CD4-positive, alpha-beta memory T cell (primary cell): ENCODE measurements around the gene TTC17. TPM values are rescaled to one million over a fixed set of nuclear protein-coding genes. Genes with fewer than 3 reads are reported as not detected.
"Not testable (repeated sequence)": the region's sequence is repeated elsewhere in the genome, so short reads cannot be mapped to it uniquely, and the experiment has no call there.

Experiments
- CTCF ChIA-PET: fragments of 350-600 bp; sonication (Branson Sonifier 250); formaldehyde crosslinking; loops from one replicate; lab custom pipeline; 2021; ENCODE audit warnings: inconsistent platforms; ENCODE audit not compliant: partially characterized antibody; lab: Charles Lee
- POLR2A ChIA-PET: fragments of 350-600 bp; sonication (Branson Sonifier 250); formaldehyde crosslinking; loops from one replicate; lab custom pipeline; 2021; ENCODE audit not compliant: partially characterized antibody; lab: Charles Lee
- DNase-seq, 5 donors: peaks; one replicate each; pipeline versions ENCODE4 v3.0.0 to v3.0.0-alpha.2; 2020 to 2022; ENCODE audit warnings: mixed read lengths in 1 of 5
- H3K27ac ChIP-seq: one replicate; pipeline ENCODE4 v1.7.0; 2013; ENCODE audit warnings: low read depth, low read length
- H3K27me3 ChIP-seq: 2 replicates; pipeline ENCODE4 v1.7.0; 2013; ENCODE audit warnings: mild to moderate bottlenecking, low read length, moderate library complexity; ENCODE audit not compliant: insufficient read depth
- H3K36me3 ChIP-seq: 2 replicates; pipeline ENCODE4 v1.7.0; 2013; ENCODE audit warnings: mild to moderate bottlenecking, low read length, moderate library complexity; ENCODE audit not compliant: insufficient read depth
- H3K4me1 ChIP-seq: 2 replicates; pipeline ENCODE4 v1.7.0; 2013; ENCODE audit warnings: mild to moderate bottlenecking, low read length, moderate library complexity; ENCODE audit not compliant: insufficient read depth
- H3K4me3 ChIP-seq, 2 donors: one replicate each; pipeline ENCODE4 v1.7.0; 2013; ENCODE audit warnings: low read length in 2 of 2, mild to moderate bottlenecking in 1 of 2
- H3K9me3 ChIP-seq, 2 donors: one replicate each; pipeline ENCODE4 v1.7.0; 2013; ENCODE audit warnings: low read length in 2 of 2, control low read depth in 1 of 2; ENCODE audit not compliant: control insufficient read depth in 1 of 2
- H3K27ac Mint-ChIP-seq, 7 donors: one replicate each; pipeline ENCODE4 v1.8.0; 2020 to 2021; ENCODE audit warnings: mixed read lengths in 7 of 7, mild to moderate bottlenecking in 6 of 7, inconsistent platforms in 3 of 7, moderate library complexity in 3 of 7
- H3K27me3 Mint-ChIP-seq, 2 donors: one replicate each; pipeline ENCODE4 v1.8.0; 2020 to 2021; ENCODE audit warnings: mixed read lengths in 2 of 2
- H3K36me3 Mint-ChIP-seq, 2 donors: one replicate each; pipeline ENCODE4 v1.8.0; 2020 to 2021; ENCODE audit warnings: mixed read lengths in 2 of 2, inconsistent platforms in 1 of 2, mild to moderate bottlenecking in 1 of 2
- H3K4me1 Mint-ChIP-seq, 4 donors: one replicate each; pipeline ENCODE4 v1.8.0; 2020 to 2021; ENCODE audit warnings: mixed read lengths in 4 of 4, mild to moderate bottlenecking in 1 of 4
- H3K4me3 Mint-ChIP-seq, 8 donors: one replicate each; pipeline ENCODE4 v1.8.0; 2020 to 2021; ENCODE audit warnings: mixed read lengths in 8 of 8, mild to moderate bottlenecking in 7 of 8, moderate library complexity in 6 of 8, inconsistent platforms in 3 of 8
- H3K9me3 Mint-ChIP-seq, 8 donors: one replicate each; pipeline ENCODE4 v1.8.0; 2020 to 2021; ENCODE audit warnings: mixed read lengths in 8 of 8, mild to moderate bottlenecking in 5 of 8, inconsistent platforms in 3 of 8, moderate library complexity in 1 of 8
- intact Hi-C: fragments of 100-400 bp; cut with micrococcal nuclease; formaldehyde crosslinking; loops from one replicate; pipeline ENCODE4 v1.15.1; 2023
- polyA plus RNA-seq, 2 donors: library from polyadenylated mRNA; unstranded; fragments of 300-500 nt; fragmentation: Illumina TruSeq; gene quantifications; one replicate each; pipeline ENCODE4 v1.2.3, GENCODE V29; 2021
- total RNA-seq, 2 experiments: library from RNA; stranded (reverse); gene quantifications; one replicate each; pipeline ENCODE4 v1.2.3, GENCODE V29; 2021

Gene TTC17
- total and polyA plus RNA-seq, 4 experiments from 2014 or later = 50.7 to 112 (median 82.0) TPM

DNA sequence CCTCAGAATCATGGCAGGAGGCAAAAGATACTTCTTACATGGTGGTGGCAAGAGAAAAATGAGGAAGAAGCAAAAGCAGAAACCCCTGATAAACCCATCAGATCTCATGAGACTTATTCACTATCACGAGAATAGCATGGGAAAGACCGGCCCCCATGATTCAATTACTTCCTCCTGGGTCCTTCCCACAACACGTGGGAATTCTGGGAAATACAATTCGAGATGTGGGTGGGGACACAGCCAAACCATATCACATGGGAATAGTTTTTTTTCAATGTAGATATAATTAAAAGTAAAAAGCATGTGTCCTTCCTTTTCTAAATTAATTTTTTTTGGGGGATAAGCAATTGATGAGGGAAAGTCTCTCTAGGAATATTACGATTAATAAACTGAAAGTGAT, 118.8 kb downstream of the TTC17 start:
- H3K27ac Mint-ChIP-seq, H3K27me3 ChIP-seq, H3K4me1 ChIP-seq, H3K4me3 ChIP-seq, H3K36me3 ChIP-seq, POLR2A ChIA-PET, H3K4me3 Mint-ChIP-seq, CTCF ChIA-PET, H3K27ac ChIP-seq, H3K27me3 Mint-ChIP-seq, intact Hi-C loops, DNase-seq, H3K4me1 Mint-ChIP-seq: not testable (repeated sequence)
- peaks cover 24 to 41% of the 10 kb centered on the region in 2 donors for H3K36me3 Mint-ChIP-seq
- H3K9me3 ChIP-seq = peaks cover 0 to 20% of the 10 kb centered on the region in 2 donors
- H3K9me3 Mint-ChIP-seq = peaks cover 3 to 74% (median 55%) of the 10 kb centered on the region in 8 donors

DNA sequence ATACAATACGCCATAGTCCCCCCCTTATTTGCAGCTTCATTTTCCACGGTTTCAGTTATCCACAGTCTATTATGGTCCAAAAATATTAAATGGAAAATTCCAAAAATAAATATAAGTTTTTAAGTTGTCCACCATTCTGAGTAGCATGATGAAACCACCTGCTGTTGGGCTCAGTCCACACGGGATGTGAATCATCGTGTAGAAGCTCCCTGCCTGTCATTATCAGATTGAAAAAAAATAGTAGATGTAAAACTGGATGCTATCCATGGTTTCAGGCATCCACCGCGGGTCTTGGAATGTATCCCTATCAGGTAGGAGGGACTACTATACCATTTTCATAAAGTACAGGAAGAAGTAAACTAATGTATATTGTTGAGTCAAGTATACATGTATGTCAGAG, 127.4 kb downstream of the TTC17 start:
- Histone ChIP-seq H3K4me3 (no peak overlapping the region), H3K27me3 (no peaks in the 10 kb centered on the region), H3K9me3 (peaks cover 0 to under 1% of the 10 kb centered on the region in 2 donors), H3K4me1 (no peaks in the 10 kb centered on the region), H3K27ac (no peak overlapping the region), H3K36me3 (peaks cover 6% of the 10 kb centered on the region)
- intact Hi-C loops = no loop called here
- no peak overlapping the region for H3K4me3 Mint-ChIP-seq
- no peaks in the 10 kb centered on the region for H3K27me3 Mint-ChIP-seq
- ChIA-PET CTCF (no interaction called here), POLR2A (no interaction called here)
- no peaks in the 10 kb centered on the region for H3K4me1 Mint-ChIP-seq
- peaks cover 32 to 34% of the 10 kb centered on the region in 2 donors for H3K36me3 Mint-ChIP-seq
- DNase-seq = no peak
- peak overlapping the region in 1 of 7 donors; percentile 2 for H3K27ac Mint-ChIP-seq
- H3K9me3 Mint-ChIP-seq = peaks cover 2 to 11% (median 8%) of the 10 kb centered on the region in 8 donors

DNA sequence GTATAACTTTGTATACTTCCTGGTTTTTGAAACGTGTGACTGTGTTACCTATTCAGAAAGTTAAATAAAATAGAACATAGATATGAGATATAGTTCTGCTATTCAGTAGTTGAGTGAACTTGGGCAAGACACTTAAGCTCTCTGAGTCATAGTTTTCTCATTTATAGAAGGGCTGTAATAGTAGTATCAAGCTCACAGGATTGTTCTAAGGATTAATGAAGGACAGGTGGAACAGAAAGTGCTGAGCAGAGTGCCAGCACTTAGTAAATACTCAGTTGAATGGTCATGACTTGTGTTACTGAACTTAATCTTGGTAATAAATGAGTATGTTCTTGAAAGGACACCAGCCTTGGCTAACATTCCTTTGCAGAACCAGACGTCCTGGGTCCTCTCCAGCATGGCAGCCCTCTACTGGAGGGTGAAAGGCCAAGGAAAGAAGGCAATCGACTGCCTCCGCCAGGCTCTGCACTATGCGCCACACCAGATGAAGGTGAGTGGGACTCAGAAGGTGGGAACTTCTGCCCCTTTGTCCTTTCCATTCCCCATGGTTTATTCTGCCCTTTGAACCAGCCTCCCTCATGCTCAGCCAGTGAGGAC, 131.2 kb downstream of the TTC17 start:
- H3K9me3 ChIP-seq = no peaks in the 10 kb centered on the region
- Mint-ChIP-seq H3K4me3 (no peak overlapping the region), H3K27me3 (no peaks in the 10 kb centered on the region), H3K9me3 (no peaks in the 10 kb centered on the region), H3K36me3 (peaks cover 56 to 63% of the 10 kb centered on the region in 2 donors), H3K27ac (no peak overlapping the region), H3K4me1 (no peaks in the 10 kb centered on the region)
- H3K36me3 ChIP-seq = peaks cover 21% of the 10 kb centered on the region
- H3K27me3 ChIP-seq = no peaks in the 10 kb centered on the region
- no peaks in the 10 kb centered on the region for H3K4me1 ChIP-seq
- CTCF ChIA-PET = no interaction called here
- H3K4me3 ChIP-seq = no peak overlapping the region
- no peak overlapping the region for H3K27ac ChIP-seq
- no peak for DNase-seq
- intact Hi-C loops = no loop called here
- POLR2A ChIA-PET = no interaction called here

DNA sequence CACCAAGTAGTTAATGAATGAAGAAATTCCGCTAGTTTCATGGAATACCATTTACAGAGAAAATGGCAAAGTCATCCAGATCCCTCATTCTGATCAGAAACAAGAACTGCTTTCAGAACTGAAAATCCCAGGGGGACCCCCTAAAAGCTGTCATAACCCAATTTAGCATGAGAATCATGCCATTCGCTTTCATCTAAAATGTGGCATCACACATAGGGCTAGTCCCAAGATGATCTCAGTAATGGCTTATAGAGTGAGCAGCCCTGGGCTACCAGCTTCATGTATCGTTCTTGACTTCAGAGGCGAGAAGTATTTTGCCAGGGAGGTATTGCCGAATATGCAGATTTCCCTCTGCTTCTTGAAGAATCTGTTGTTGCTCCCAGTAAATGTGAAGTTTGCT, 134.0 kb downstream of the TTC17 start:
- no peaks in the 10 kb centered on the region for H3K4me1 ChIP-seq
- H3K4me1 Mint-ChIP-seq = no peaks in the 10 kb centered on the region
- DNase-seq = no peak
- H3K4me3 Mint-ChIP-seq = no peak overlapping the region
- no peak overlapping the region for H3K4me3 ChIP-seq
- ChIA-PET POLR2A (no interaction called here), CTCF (no interaction called here)
- no peak overlapping the region for H3K27ac ChIP-seq
- no peaks in the 10 kb centered on the region for H3K9me3 ChIP-seq
- H3K36me3 ChIP-seq = peaks cover 21% of the 10 kb centered on the region
- intact Hi-C loops = no loop called here
- no peaks in the 10 kb centered on the region for H3K27me3 ChIP-seq
- no peaks in the 10 kb centered on the region for H3K9me3 Mint-ChIP-seq
- H3K27me3 Mint-ChIP-seq = no peaks in the 10 kb centered on the region
- H3K36me3 Mint-ChIP-seq = peaks cover 60 to 61% of the 10 kb centered on the region in 2 donors
- H3K27ac Mint-ChIP-seq = no peak overlapping the region

DNA sequence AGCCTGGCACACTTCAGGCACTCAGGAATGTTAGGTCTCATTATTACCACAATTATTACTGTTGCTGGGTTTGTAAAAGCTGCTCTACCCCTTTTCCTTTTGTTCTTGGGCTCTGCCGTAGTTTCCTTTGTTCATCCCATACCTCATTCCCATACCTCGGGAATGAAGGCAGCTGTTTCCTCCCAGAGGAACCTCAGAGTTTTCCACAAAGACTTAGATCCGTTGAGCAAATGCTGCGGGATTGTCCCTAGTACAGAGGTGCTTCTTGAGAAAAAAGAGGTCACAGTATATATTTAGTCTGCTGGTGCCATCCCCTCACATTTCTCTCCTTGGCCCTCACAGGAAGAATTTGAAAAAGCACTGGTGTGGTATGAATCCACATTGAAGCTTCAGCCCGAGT, 134.7 kb downstream of the TTC17 start:
- intact Hi-C loops = no loop called here
- Mint-ChIP-seq H3K4me3 (no peak overlapping the region), H3K9me3 (no peaks in the 10 kb centered on the region), H3K36me3 (peaks cover 56 to 57% of the 10 kb centered on the region in 2 donors), H3K4me1 (no peaks in the 10 kb centered on the region), H3K27me3 (no peaks in the 10 kb centered on the region), H3K27ac (peak overlapping the region in 1 of 7 donors; percentile 11)
- Histone ChIP-seq H3K27me3 (no peaks in the 10 kb centered on the region), H3K4me1 (no peaks in the 10 kb centered on the region), H3K4me3 (no peak overlapping the region), H3K36me3 (peaks cover 21% of the 10 kb centered on the region), H3K9me3 (no peaks in the 10 kb centered on the region), H3K27ac (no peak overlapping the region)
- no peak for DNase-seq
- ChIA-PET POLR2A (no interaction called here), CTCF (no interaction called here)

DNA sequence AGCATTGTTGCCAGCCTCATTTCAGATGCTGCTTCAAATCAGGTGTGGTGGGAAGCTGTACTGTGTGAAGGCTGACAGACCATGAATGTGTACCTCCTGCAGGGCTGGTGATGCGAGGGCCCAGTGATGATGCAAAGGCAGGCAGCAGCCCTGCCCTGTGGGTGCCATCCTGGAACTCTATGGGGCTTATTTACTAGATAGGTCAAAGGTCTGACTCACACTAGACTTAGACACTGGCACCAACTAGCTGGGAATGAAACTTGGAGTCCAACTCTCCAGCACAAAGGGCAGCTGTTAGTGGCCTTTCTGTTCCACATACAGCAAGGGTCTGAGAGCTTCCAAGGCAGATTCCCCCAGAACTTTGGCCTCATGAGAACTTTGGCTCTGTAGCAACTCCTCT, 138.4 kb downstream of the TTC17 start:
- peaks cover 29 to 35% of the 10 kb centered on the region in 2 donors for H3K36me3 Mint-ChIP-seq
- no peak overlapping the region for H3K27ac ChIP-seq
- peaks cover 4% of the 10 kb centered on the region in 2 donors for H3K27me3 Mint-ChIP-seq
- ChIA-PET CTCF (no interaction called here), POLR2A (no interaction called here)
- H3K4me1 ChIP-seq = no peaks in the 10 kb centered on the region
- no peaks in the 10 kb centered on the region for H3K4me1 Mint-ChIP-seq
- H3K9me3 Mint-ChIP-seq = peaks cover 0 to 2% (median 0%) of the 10 kb centered on the region in 8 donors
- no peak overlapping the region for H3K4me3 ChIP-seq
- peaks cover 7% of the 10 kb centered on the region for H3K36me3 ChIP-seq
- DNase-seq = no peak
- H3K4me3 Mint-ChIP-seq = no peak overlapping the region
- intact Hi-C loops = no loop called here
- no peaks in the 10 kb centered on the region for H3K9me3 ChIP-seq
- H3K27ac Mint-ChIP-seq = no peak overlapping the region
- H3K27me3 ChIP-seq = no peaks in the 10 kb centered on the region

DNA sequence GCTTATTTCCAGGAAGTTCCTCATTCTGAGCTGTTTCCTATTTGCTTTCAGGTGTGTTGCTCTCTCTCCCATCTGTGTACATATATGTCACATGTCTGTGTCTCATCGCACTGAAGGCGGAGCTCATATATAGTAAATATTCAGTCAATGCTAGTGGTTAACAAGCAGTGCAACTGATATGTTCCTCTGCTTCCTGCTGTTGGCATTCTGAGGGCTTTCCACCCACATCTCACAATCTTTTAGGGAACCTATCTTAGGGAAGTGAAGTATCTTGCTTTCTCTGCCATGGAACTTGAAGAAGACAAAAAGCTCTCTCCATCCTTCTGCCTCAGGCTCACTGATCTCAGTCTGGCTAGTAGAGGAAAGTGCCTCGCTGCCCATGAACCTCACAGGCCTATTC, 139.8 kb downstream of the TTC17 start:
- H3K36me3 ChIP-seq = peaks cover under 1% of the 10 kb centered on the region
- no peak for DNase-seq
- Mint-ChIP-seq H3K9me3 (peaks cover 0 to 2% (median 0%) of the 10 kb centered on the region in 8 donors), H3K27ac (no peak overlapping the region), H3K4me3 (no peak overlapping the region), H3K36me3 (peaks cover 15 to 20% of the 10 kb centered on the region in 2 donors), H3K27me3 (peaks cover 4 to 7% of the 10 kb centered on the region in 2 donors), H3K4me1 (no peaks in the 10 kb centered on the region)
- no peaks in the 10 kb centered on the region for H3K9me3 ChIP-seq
- H3K4me3 ChIP-seq = no peak overlapping the region
- no peaks in the 10 kb centered on the region for H3K27me3 ChIP-seq
- POLR2A ChIA-PET = no interaction called here
- H3K4me1 ChIP-seq = no peaks in the 10 kb centered on the region
- intact Hi-C loops = no loop called here
- CTCF ChIA-PET = interaction anchor here (1.1 kb wide), 1 partner anchor 69 kb away, joined by 3 read pairs; no protein-coding TSS in a partner anchor
- H3K27ac ChIP-seq = no peak overlapping the region
